GM12801 (cell line): ENCODE results near the gene VTI1B.

ENCODE experiments used
- CTCF ChIP-seq: IDR thresholded peaks from one replicate; pipeline ENCODE4 v1.5.1; 2011; ENCODE audit warnings: control low read depth; ENCODE audit not compliant: insufficient read length; ENCODE audit errors: extremely low read depth

Gene VTI1B

GRCh38 chr14:67638642-67639041, 35.8 kb downstream of the VTI1B start:
- no peak for TF ChIP-seq CTCF

DNA sequence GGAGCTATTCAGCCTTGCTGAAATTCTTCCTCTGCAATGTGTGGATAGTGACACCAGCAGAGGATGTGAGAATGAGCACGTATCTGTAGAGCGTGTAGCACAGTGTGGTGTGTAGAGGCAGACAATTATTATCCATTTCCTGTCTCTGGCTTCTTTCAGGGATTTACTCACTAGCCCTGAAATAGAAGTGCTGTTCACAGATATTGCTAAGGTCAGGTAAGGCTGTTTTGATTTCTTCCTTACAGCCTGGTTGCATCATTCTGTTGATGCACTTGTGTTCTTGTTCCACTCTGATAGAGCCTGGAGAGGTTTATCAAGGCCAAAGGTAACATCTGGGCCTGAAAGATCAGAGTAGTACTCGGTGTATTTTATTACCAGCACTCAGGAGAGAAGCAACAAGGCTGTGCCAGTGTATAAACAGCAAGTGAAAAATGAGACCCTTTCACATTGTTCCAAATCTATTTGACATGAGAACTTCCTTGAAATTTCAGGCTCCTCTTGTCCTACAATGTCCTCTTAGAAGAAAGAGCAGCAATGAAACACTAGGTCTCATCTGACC, 38.0 kb downstream of the VTI1B start:
- no peak for TF ChIP-seq CTCF

DNA sequence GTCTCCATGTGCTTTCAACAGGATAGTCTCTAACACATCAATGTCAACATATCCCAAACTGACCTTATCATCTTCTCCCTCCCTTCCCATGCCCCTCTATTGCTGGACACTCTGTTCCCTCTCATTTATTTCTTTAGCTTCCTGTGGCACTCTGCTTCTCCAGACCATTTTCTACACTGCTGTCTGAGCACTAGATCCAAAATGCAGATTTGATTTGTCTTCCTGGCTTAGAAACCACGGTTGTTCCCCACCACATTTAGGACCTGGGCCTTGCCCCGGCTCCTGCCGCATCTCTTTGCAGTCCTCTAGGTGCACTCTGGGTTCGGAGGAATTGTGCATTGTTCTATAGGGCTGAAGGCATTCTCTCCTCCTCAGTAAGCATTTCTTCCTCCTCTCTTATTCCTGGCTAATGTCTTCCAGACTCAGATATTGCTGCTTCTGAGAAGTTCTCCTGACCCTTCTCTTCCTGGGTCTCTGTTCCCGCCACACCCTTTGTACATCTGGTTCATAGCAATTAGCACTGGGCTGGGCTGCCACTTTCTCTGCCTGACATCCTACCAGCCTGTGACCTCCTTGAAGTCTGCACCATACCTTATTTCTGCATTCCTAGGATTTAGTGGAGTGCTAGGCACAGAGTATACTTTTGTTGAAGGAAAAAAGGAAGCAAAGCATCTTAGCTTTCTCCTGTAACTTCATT, 40.8 kb downstream of the VTI1B start:
- TF ChIP-seq CTCF, result no peak

- TF ChIP-seq CTCF, result no peak
These were observed 43.5 kb downstream of the VTI1B start for GRCh38 chr14:67630938-67631337.

DNA sequence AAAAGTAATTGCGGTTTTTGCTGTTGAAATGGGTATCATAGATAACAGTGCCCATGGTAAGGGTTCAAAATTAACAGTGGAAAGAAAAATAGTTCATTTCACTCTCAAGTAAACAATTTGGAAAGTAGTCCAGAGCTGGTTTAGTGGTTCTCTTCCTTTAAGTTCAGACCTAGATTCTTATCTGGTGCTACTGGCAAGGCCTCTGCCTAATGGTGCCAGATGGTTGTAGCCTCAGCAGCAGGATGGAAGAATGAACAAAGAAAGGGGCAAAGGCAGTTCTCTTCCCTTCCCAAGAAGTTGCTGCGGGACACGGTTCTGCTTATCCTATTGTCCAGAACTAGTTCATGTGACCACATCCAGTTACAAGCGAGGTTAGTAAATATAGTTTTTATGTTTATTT, 44.2 kb downstream of the VTI1B start:
- no peak for TF ChIP-seq CTCF

DNA sequence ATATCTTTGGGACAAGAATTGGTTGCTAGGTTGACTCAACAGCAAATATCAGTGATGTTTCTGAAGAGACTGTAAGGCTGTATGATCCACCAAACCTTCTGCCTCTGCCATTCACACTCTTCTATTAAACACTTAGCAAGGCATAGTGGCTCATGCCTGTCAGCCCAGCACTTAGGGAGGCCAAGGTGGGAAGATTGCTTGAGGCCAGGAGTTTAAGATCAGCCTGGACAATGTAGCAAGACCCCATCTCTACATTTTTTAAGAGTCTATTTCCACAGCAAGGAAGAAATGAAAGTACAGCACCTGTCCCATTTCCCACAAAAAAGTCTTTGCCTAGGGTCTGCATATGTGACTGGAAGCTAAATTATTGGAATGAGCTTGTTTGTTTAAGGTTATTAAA, 46.9 kb downstream of the VTI1B start:
- TF ChIP-seq CTCF, result no peak

- TF ChIP-seq CTCF, result no peak
These were observed 51.3 kb downstream of the VTI1B start for GRCh38 chr14:67623114-67623513.
